Spleen (tissue), 7 donors: Measurements from ENCODE around the gene XRCC4.

Experiments used
- CTCF ChIP-seq, 11 experiments: fragments of 200-600 bp in 7 of 11; fragments of 450-650 bp in 4 of 11; sonication (generic) in 4 of 11; IDR thresholded peaks in 8 of 11; conservative IDR thresholded peaks in 3 of 11; 1 replicate in 7 of 11; 2 replicates in 4 of 11; pipeline versions ENCODE4 v1.4.0 to v1.8.0; 2016 to 2021; ENCODE audit warnings: antibody characterized with exemption in 11 of 11, inconsistent platforms in 4 of 11, mild to moderate bottlenecking in 1 of 11
- POLR2AphosphoS5 ChIP-seq, 3 donors: sonication (generic); formaldehyde crosslinking; IDR thresholded peaks; one replicate each; pipeline ENCODE4 v1.5.1; 2017; ENCODE audit warnings: antibody characterized with exemption in 3 of 3
- donor health status: DM: no; HTN: no; CAD: no; lungs with moderate emphysema.
- donor health status: DM: no; HTN: no; CAD: no.
- donor health status: DM: no; HTN: no; CAD: no.

- TF ChIP-seq CTCF (IDR thresholded peaks at IDR 0.05 in 8 of 11, conservative IDR thresholded peaks at IDR 0.05 in 3 of 11): no peak
- no peak for TF ChIP-seq POLR2AphosphoS5 (IDR thresholded peaks at IDR 0.05)
Observed at GRCh38 chr5:83364312-83365299, 287.3 kb downstream of the XRCC4 start.
